PFSK-1 (cell line): Measurements from ENCODE around the gene CLN3.

Experiments used
- FOXP2 ChIP-seq: optimal IDR thresholded peaks from 2 replicates; pipeline ENCODE3; 2011; ENCODE audit warnings: borderline replicate concordance, control low read depth, inconsistent platforms; ENCODE audit not compliant: insufficient read depth; ENCODE audit errors: extremely low read length, extremely low read depth
- POLR2AphosphoS5 ChIP-seq: IDR thresholded peaks from 2 replicates; pipeline ENCODE4 v1.6.1; 2012; ENCODE audit warnings: low read depth, mild to moderate bottlenecking, control low read depth, low read length, moderate library complexity
- SIN3A ChIP-seq: IDR thresholded peaks from 2 replicates; pipeline ENCODE4 v1.6.1; 2012; ENCODE audit warnings: mild to moderate bottlenecking, low read length, moderate library complexity, borderline replicate concordance; ENCODE audit not compliant: insufficient read depth
- TAF1 ChIP-seq: IDR thresholded peaks from 2 replicates; pipeline ENCODE4 v1.6.1; 2012; ENCODE audit warnings: low read length, control low read depth, borderline replicate concordance; ENCODE audit not compliant: insufficient read depth
- TF ChIP-seq, protein P1 (sequence below), 2 experiments: IDR thresholded peaks; 2 replicates each; pipeline versions ENCODE4 v1.6.1 to v1.8.0; 2011 to 2012; ENCODE audit warnings: low read depth in 2 of 2, low read length in 2 of 2, control low read depth in 1 of 2, inconsistent platforms in 1 of 2, mild to moderate bottlenecking in 1 of 2, moderate library complexity in 1 of 2; ENCODE audit not compliant: insufficient read depth in 1 of 2

Gene CLN3

DNA sequence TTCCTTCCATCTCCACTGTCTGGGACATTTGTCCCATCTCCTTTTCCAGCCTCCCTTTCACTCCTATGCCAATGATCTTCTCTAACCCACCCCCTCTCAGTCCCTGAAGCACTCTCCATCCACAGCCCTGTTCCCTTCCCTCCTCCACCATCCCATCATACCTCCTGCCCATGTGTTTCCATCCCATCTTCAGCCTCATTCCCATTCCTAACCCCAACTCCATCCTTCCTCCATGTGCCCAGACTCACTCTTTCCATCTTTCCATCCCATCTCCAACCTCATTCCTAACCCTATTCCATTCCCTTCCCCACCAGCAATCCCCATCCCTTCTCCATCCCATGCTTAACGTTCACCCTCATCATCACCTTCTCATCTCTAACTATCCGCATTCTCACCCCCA is 10.4 kb upstream of the CLN3 start:
- TF ChIP-seq TAF1 (no peak), POLR2AphosphoS5 (no peak), FOXP2 (no peak), SIN3A (no peak)
- TF ChIP-seq, protein P1, sequence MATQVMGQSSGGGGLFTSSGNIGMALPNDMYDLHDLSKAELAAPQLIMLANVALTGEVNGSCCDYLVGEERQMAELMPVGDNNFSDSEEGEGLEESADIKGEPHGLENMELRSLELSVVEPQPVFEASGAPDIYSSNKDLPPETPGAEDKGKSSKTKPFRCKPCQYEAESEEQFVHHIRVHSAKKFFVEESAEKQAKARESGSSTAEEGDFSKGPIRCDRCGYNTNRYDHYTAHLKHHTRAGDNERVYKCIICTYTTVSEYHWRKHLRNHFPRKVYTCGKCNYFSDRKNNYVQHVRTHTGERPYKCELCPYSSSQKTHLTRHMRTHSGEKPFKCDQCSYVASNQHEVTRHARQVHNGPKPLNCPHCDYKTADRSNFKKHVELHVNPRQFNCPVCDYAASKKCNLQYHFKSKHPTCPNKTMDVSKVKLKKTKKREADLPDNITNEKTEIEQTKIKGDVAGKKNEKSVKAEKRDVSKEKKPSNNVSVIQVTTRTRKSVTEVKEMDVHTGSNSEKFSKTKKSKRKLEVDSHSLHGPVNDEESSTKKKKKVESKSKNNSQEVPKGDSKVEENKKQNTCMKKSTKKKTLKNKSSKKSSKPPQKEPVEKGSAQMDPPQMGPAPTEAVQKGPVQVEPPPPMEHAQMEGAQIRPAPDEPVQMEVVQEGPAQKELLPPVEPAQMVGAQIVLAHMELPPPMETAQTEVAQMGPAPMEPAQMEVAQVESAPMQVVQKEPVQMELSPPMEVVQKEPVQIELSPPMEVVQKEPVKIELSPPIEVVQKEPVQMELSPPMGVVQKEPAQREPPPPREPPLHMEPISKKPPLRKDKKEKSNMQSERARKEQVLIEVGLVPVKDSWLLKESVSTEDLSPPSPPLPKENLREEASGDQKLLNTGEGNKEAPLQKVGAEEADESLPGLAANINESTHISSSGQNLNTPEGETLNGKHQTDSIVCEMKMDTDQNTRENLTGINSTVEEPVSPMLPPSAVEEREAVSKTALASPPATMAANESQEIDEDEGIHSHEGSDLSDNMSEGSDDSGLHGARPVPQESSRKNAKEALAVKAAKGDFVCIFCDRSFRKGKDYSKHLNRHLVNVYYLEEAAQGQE (IDR thresholded peaks at IDR 0.05; ENCODE audit: insufficient read depth in 1 of 2, low read depth in 2 of 2, low read length in 2 of 2) = no peak

DNA sequence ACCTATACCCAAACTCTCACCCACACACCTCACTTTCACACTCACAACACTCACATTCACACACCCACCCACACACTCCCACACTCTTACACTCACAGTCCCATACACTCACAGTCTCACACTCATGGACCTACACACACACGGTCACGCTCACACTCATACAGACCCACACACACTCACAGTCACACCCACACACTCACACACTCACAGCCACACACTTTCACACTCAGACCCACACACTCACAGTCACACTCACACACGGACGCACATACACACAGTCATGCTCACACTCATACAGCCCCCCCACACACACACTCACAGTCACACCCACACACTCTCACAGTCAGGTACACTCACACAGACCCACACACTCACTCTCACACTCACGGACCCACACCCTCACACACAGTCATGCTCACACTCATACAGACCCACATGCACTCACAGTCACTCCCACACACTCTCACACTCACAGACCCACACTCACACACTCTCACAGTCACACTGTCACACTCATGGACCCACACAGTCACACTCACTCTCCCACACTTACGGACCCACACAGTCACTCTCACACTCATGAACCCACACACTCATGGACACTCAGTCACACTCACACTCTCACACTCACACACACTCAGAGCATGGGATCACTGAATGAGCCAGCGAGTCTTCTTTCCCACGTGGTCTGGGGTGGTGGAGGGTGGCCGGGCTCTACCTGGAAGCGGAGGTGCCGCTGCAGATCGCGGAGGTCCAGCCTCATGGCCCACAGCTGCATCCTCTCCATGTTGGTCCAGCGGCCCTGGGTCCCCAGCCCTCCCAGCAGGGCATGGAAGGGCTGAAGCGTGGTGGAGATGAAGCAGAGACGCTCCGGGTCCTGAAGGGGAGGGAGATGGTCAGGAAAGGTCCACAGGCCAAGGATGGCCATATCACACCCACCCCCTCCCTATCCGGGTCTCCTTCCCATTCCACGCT is 9.7 kb upstream of the CLN3 start:
- TF ChIP-seq, protein P1 (IDR thresholded peaks at IDR 0.05; ENCODE audit: insufficient read depth in 1 of 2, low read depth in 2 of 2, low read length in 2 of 2) = no peak
- TF ChIP-seq FOXP2 = no peak
- TF ChIP-seq POLR2AphosphoS5 = no peak
- TF ChIP-seq SIN3A = no peak
- no peak for TF ChIP-seq TAF1

- TF ChIP-seq, protein P1 (IDR thresholded peaks at IDR 0.05; ENCODE audit: insufficient read depth in 1 of 2, low read depth in 2 of 2, low read length in 2 of 2) = no peak
- TF ChIP-seq TAF1 (no peak), FOXP2 (no peak), SIN3A (no peak), POLR2AphosphoS5 (no peak)
These were observed 8.0 kb upstream of the CLN3 start for GRCh38 chr16:28499854-28500253.

GRCh38 chr16:28498666-28499381 is 7.0 kb upstream of the CLN3 start:
- TF ChIP-seq, protein P1 (IDR thresholded peaks at IDR 0.05; ENCODE audit: insufficient read depth in 1 of 2, low read depth in 2 of 2, low read length in 2 of 2) = no peak
- TF ChIP-seq TAF1 (no peak), POLR2AphosphoS5 (no peak), SIN3A (no peak), FOXP2 (no peak)
